H1 (cell line): ENCODE data around the gene STRADB. TPM values are rescaled to one million over a fixed set of nuclear protein-coding genes. Genes with fewer than 3 reads are reported as not detected.

Experiments
- BRCA1 ChIP-seq: IDR thresholded peaks from 2 replicates; pipeline ENCODE4 v1.6.1; 2012; ENCODE audit warnings: low read depth, low read length, improper control_type of control experiment
- CHD2 ChIP-seq: IDR thresholded peaks from 2 replicates; pipeline ENCODE4 v1.6.1; 2012; ENCODE audit warnings: low read length, improper control_type of control experiment
- CREB1 ChIP-seq: IDR thresholded peaks from 2 replicates; pipeline ENCODE4 v1.6.1; 2012; ENCODE audit warnings: inconsistent platforms
- EZH2 ChIP-seq: fragments of 200-600 bp; sonication (generic); IDR thresholded peaks from 2 replicates; pipeline ENCODE4 v1.7.1; 2012; ENCODE audit warnings: low read depth, mild to moderate bottlenecking, moderate library complexity, low read length, inconsistent platforms; ENCODE audit not compliant: severe bottlenecking
- FOSL1 ChIP-seq: IDR thresholded peaks from 2 replicates; pipeline ENCODE4 v1.6.1; 2011; ENCODE audit warnings: mild to moderate bottlenecking, low read depth, low read length, moderate library complexity; ENCODE audit not compliant: insufficient read depth
- HDAC2 ChIP-seq, 2 experiments: fragments of 300-600 bp in 1 of 2; sonication (generic) in 1 of 2; IDR thresholded peaks; 2 replicates each; pipeline ENCODE4 v1.6.1; 2011 to 2012; ENCODE audit warnings: low read depth in 2 of 2, low read length in 2 of 2, mild to moderate bottlenecking in 2 of 2, moderate library complexity in 2 of 2, borderline replicate concordance in 1 of 2, inconsistent platforms in 1 of 2
- KDM4A ChIP-seq: IDR thresholded peaks from one replicate; pipeline ENCODE4 v1.7.1; 2012; ENCODE audit warnings: low read depth, mild to moderate bottlenecking, moderate library complexity, low read length, inconsistent platforms; ENCODE audit not compliant: severe bottlenecking
- RAD21 ChIP-seq, 2 experiments: IDR thresholded peaks in 1 of 2; conservative IDR thresholded peaks in 1 of 2; 2 replicates each; pipeline ENCODE4 v1.6.1; 2011; ENCODE audit warnings: low read depth in 2 of 2, low read length in 2 of 2, improper control_type of control experiment in 1 of 2, inconsistent platforms in 1 of 2, mild to moderate bottlenecking in 1 of 2, moderate library complexity in 1 of 2
- RNF2 ChIP-seq: fragments of 200-900, 300-1000 bp; sonication (generic); IDR thresholded peaks from 2 replicates; pipeline ENCODE4 v1.7.1; 2016; ENCODE audit warnings: borderline replicate concordance, low read depth, mild to moderate bottlenecking, antibody characterized with exemption, low read length; ENCODE audit not compliant: poor library complexity, severe bottlenecking; ENCODE audit errors: missing control alignments
- RXRA ChIP-seq: IDR thresholded peaks from 2 replicates; pipeline ENCODE4 v1.6.1; 2011; ENCODE audit warnings: low read depth, mild to moderate bottlenecking, low read length, moderate library complexity; ENCODE audit not compliant: insufficient read depth
- polyA plus RNA-seq, 7 experiments: library from polyadenylated mRNA; depleted of rRNA in 3 of 7; stranded (reverse) in 5 of 7; unstranded in 2 of 7; fragments of >200 nt in 5 of 7; fragments of 200-250 nt in 2 of 7; gene quantifications; 1 replicate in 5 of 7; 2 replicates in 1 of 7; 4 replicates in 1 of 7; pipeline versions ENCODE4 v1.2.1 to v1.2.3, GENCODE V29; 2011 to 2013; ENCODE audit warnings: missing spikeins in 2 of 7, mixed read lengths in 2 of 7
- total RNA-seq: library from RNA; stranded (reverse); fragmentation: NEBNext Ultra II Directional; extraction: Animal tissue kit (Norgen Biotek cat#: 25700); gene quantifications from 2 replicates; pipeline ENCODE4 v1.2.1, GENCODE V29; 2021

Gene STRADB
- total and polyA plus RNA-seq, 2 of the 8 experiments (the other 6 are each of a cell fraction or from before 2014, with no cell fraction given), result 20.9 to 34.9 TPM

GRCh38 chr2:201414099-201415023 is 37.2 kb upstream of the STRADB start (continued):
- no peak for TF ChIP-seq RNF2
- TF ChIP-seq CREB1, result no peak
- TF ChIP-seq CHD2, result no peak
- no peak for TF ChIP-seq FOSL1
- TF ChIP-seq KDM4A, result no peak
- TF ChIP-seq BRCA1, result no peak
- no peak for TF ChIP-seq EZH2
- TF ChIP-seq HDAC2 (IDR thresholded peaks at IDR 0.05; ENCODE audit: borderline replicate concordance in 1 of 2, low read depth in 2 of 2, low read length in 2 of 2), result no peak
- TF ChIP-seq RAD21 (IDR thresholded peaks at IDR 0.05 in 1 of 2, conservative IDR thresholded peaks at IDR 0.05 in 1 of 2; ENCODE audit: low read depth in 2 of 2, low read length in 2 of 2), result no peak
- TF ChIP-seq RXRA, result no peak
